Activated B cell treated with CpG ODN at 0.5 μM for 24 hours (primary cell): ENCODE data around the gene OR10C1. TPM values are rescaled to one million over a fixed set of nuclear protein-coding genes. Genes with fewer than 3 reads are reported as not detected.
"Not testable (repeated sequence)": the region's sequence is repeated elsewhere in the genome, so short reads cannot be mapped to it uniquely, and the experiment has no call there.

Source experiments
- ATAC-seq: fragments of 200-7000 bp; cut with Tn5 transposase; one replicate; pipeline ENCODE4 v1.10.0; 2021; ENCODE audit warnings: low read depth, mild to moderate bottlenecking, moderate library complexity
- CTCF ChIA-PET: fragments of 350-600 bp; sonication (Branson Sonifier 250); formaldehyde crosslinking; loops from one replicate; lab custom pipeline; 2021; ENCODE audit warnings: antibody characterized with exemption; lab: Charles Lee
- POLR2A ChIA-PET: fragments of 350-600 bp; sonication (Branson Sonifier 250); formaldehyde crosslinking; loops from one replicate; lab custom pipeline; 2021; ENCODE audit warnings: antibody characterized with exemption; lab: Charles Lee
- DNase-seq: peaks from one replicate; pipeline ENCODE4 v3.0.0; 2022
- H3K27ac Mint-ChIP-seq: one replicate; pipeline ENCODE4 v1.8.0; 2020; ENCODE audit warnings: mixed read lengths
- H3K27me3 Mint-ChIP-seq: one replicate; pipeline ENCODE4 v1.8.0; 2021; ENCODE audit warnings: mixed read lengths
- H3K36me3 Mint-ChIP-seq: one replicate; pipeline ENCODE4 v1.8.0; 2021; ENCODE audit warnings: low read depth, mixed read lengths
- H3K4me1 Mint-ChIP-seq: one replicate; pipeline ENCODE4 v1.8.0; 2021; ENCODE audit warnings: mixed read lengths
- H3K4me3 Mint-ChIP-seq: one replicate; pipeline ENCODE4 v1.8.0; 2020; ENCODE audit warnings: mild to moderate bottlenecking, mixed read lengths
- H3K9me3 Mint-ChIP-seq: one replicate; pipeline ENCODE4 v1.8.0; 2020; ENCODE audit warnings: mixed read lengths
- intact Hi-C: fragments of 100-400 bp; cut with micrococcal nuclease; formaldehyde crosslinking; loops from one replicate; pipeline ENCODE4 v1.15.1; 2024
- total RNA-seq: library from RNA; stranded (reverse); gene quantifications from 2 replicates; pipeline ENCODE4 v1.2.3, GENCODE V29; 2022
- TF ChIP-seq, protein P1 (sequence below): fragments of 200-600 bp; IDR thresholded peaks from one replicate; pipeline ENCODE4 v1.8.0; 2022; ENCODE audit warnings: antibody characterized with exemption, mild to moderate bottlenecking

Gene OR10C1
- total RNA-seq, 1 donor from 2014 or later, result not detected

DNA sequence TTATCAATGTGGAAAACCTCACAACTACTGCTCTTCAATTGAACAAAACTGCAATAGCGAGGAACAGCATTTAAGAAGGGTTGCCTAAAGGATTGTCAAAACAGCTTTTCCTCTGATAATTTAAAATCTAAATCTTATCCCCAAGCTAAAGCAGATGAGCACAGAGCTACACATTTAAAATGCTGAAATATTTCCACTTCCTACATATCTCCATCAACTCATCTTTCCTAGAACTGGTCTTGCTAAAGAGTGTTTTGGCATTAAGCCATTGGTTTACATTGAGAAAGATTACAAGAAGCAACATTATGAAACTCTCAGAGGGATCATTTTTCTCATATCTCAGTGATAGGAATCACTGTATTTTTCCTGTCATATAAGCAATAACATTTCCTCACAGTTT lies 3.6 kb downstream of the OR10C1 start:
- H3K4me1 Mint-ChIP-seq, result no peaks in the 10 kb centered on the region
- H3K4me3 Mint-ChIP-seq, result no peak overlapping the region
- peaks cover 10% of the 10 kb centered on the region for H3K9me3 Mint-ChIP-seq
- intact Hi-C loops, result no loop called here
- CTCF ChIA-PET, result no interaction called here
- no peak overlapping the region for H3K27ac Mint-ChIP-seq
- ATAC-seq, result no peak
- H3K36me3 Mint-ChIP-seq, result no peaks in the 10 kb centered on the region
- H3K27me3 Mint-ChIP-seq, result peaks cover 21% of the 10 kb centered on the region
- POLR2A ChIA-PET, result no interaction called here
- TF ChIP-seq, protein P1, sequence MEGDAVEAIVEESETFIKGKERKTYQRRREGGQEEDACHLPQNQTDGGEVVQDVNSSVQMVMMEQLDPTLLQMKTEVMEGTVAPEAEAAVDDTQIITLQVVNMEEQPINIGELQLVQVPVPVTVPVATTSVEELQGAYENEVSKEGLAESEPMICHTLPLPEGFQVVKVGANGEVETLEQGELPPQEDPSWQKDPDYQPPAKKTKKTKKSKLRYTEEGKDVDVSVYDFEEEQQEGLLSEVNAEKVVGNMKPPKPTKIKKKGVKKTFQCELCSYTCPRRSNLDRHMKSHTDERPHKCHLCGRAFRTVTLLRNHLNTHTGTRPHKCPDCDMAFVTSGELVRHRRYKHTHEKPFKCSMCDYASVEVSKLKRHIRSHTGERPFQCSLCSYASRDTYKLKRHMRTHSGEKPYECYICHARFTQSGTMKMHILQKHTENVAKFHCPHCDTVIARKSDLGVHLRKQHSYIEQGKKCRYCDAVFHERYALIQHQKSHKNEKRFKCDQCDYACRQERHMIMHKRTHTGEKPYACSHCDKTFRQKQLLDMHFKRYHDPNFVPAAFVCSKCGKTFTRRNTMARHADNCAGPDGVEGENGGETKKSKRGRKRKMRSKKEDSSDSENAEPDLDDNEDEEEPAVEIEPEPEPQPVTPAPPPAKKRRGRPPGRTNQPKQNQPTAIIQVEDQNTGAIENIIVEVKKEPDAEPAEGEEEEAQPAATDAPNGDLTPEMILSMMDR, result no peak
- DNase-seq, result no peak

DNA sequence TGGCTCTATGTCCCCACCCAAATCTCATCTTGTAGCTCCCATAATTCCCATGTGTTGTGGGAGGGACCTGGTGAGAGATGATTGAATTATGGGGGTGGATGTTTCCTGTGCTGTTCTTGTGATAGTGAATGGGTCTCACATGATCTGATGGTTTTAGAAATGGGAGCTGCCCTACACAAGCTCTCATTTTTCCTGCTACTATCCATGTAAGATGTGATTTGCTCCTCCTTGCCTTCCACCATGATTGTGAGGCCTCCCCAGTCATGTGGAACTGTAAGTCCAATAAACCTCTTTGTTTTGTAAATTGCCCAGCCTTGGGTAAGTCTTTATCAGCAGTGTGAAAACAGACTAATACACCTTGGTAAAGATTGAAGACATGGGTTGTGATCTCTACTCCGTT lies 4.9 kb downstream of the OR10C1 start:
- peaks cover 29% of the 10 kb centered on the region for H3K27me3 Mint-ChIP-seq
- not testable (repeated sequence) for DNase-seq
- peaks cover 10% of the 10 kb centered on the region for H3K9me3 Mint-ChIP-seq

DNA sequence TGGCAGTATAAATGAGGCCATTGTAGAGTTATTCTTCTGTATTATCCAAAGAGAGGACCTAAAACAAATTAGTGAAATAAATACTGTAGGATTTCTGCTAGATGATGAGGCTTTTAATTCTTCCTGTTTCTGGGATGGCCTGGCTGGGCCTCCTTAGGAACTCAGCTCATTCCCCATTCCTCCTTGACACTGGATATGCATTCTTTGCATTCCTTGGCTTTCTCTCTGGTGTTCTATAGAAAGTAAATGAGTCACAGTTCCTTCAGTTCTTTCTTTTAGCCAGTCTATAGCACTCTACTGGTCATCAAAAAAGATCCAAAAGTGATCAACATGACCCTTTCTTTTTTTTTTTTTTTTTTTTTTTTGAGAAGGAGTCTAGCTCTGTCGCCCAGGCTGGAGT lies 8.6 kb downstream of the OR10C1 start:
- Mint-ChIP-seq H3K4me3 (no peak overlapping the region), H3K27ac (no peak overlapping the region), H3K9me3 (peaks cover 15% of the 10 kb centered on the region), H3K4me1 (no peaks in the 10 kb centered on the region), H3K27me3 (peaks cover 35% of the 10 kb centered on the region), H3K36me3 (no peaks in the 10 kb centered on the region)
- intact Hi-C loops, result no loop called here
- ATAC-seq, result no peak
- TF ChIP-seq, protein P1, result no peak
- DNase-seq, result no peak
- ChIA-PET CTCF (no interaction called here), POLR2A (no interaction called here)

More for the DNA sequence above, 4.9 kb downstream of the OR10C1 start:
- H3K27ac Mint-ChIP-seq, CTCF ChIA-PET, intact Hi-C loops, H3K36me3 Mint-ChIP-seq, H3K4me3 Mint-ChIP-seq, ATAC-seq, H3K4me1 Mint-ChIP-seq: not testable (repeated sequence)
- POLR2A ChIA-PET, result interaction anchor here (1.1 kb wide), 1 partner anchor 9 kb away, joined by 4 read pairs; no protein-coding TSS in a partner anchor

DNA sequence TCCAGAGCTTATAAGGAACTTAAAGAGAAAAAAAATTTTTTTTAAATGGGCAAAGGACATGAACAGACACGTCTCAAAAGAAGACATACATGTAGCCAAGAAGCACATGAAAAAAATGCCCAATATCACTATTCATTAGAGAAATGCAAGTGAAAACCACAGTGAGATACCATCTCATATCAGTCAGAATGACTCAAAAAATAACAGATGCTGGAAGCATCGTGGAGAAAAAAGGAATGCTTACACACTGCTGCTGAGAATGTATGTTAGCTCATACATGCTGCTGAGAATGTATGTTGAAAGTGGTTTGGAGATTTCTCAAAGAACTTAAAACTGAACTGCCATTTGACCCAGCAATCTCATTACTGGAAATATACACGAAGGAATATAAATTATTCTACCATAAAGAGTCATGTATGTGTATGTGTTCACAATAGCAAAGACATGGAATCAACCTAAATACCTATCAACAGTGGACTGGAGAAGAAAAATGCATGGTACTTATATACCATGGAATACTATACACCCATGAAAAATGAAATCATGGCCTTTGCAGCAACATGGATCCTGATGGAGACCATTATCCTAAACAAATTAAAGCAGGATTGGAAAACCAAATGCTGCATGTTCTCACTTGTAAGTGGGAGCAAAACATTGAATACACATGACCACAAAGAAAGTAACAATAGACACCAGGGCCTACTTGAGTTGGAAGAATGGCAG lies 12.5 kb downstream of the OR10C1 start:
- TF ChIP-seq, protein P1, result no peak
- Mint-ChIP-seq H3K4me3 (no peak overlapping the region), H3K9me3 (peaks cover 5% of the 10 kb centered on the region), H3K27me3 (peaks cover 28% of the 10 kb centered on the region), H3K4me1 (no peaks in the 10 kb centered on the region), H3K27ac (no peak overlapping the region), H3K36me3 (no peaks in the 10 kb centered on the region)
- ChIA-PET POLR2A (no interaction called here), CTCF (no interaction called here)
- DNase-seq (no peak), ATAC-seq (no peak)
- intact Hi-C loops, result no loop called here

DNA sequence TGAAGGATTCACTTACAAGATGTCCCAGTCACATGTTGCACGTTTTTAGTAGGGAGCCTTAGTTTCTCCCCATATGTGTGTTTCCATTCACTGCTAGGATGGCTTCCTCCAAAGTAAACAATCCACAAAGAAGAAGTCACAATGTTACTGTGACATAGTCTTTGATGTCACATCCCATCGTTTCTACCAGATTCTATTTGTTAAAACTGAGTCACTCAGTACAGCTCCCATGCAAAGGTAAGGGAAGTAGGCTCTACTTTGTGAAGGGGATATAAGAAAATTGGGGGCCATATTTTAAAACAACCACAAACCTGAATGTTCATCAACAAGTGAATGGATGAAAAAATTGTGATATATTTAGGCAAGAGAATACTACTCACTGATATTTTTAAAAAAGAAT lies 17.9 kb downstream of the OR10C1 start, which contains the start of the genes OR11A1 and OR2H1:
Gene OR11A1 (minus strand): TSS at position 101 of the 400 bp plus-strand sequence. CDS start 29,430 bp downstream, outside the sequence.
Gene OR2H1 (plus strand): TSS at position 185 of the 400 bp plus-strand sequence. CDS start 4,615 bp downstream, outside the sequence.
- no peaks in the 10 kb centered on the region for H3K9me3 Mint-ChIP-seq

More for the DNA sequence above, 17.9 kb downstream of the OR10C1 start, which contains the start of the genes OR11A1 and OR2H1:
- H3K4me3 Mint-ChIP-seq, result no peak within 1 kb of the TSS
- H3K36me3 Mint-ChIP-seq, result no peaks in the 10 kb centered on the region
- ChIA-PET POLR2A (no interaction called here), CTCF (no interaction called here)
- no peak within 1 kb of the TSS for H3K27ac Mint-ChIP-seq
- TF ChIP-seq, protein P1, result no peak
- peaks cover 8% of the 10 kb centered on the region for H3K27me3 Mint-ChIP-seq
- ATAC-seq (no peak), DNase-seq (no peak)
- intact Hi-C loops, result no loop called here
- H3K4me1 Mint-ChIP-seq, result no peaks in the 10 kb centered on the region
